Natural killer cell (primary cell): Measurements from ENCODE around the gene CDCP2. TPM values are rescaled to one million over a fixed set of nuclear protein-coding genes. Genes with fewer than 3 reads are reported as not detected.

Experiments
- ATAC-seq, 3 donors: fragments of 150-1000 bp in 2 of 3; fragments of 200-7000 bp in 1 of 3; cut with Tn5 transposase; 1 replicate in 1 of 3; 2 replicates in 2 of 3; pipeline ENCODE4 v1.10.0; 2021; ENCODE audit warnings: mild to moderate bottlenecking in 2 of 3, moderate library complexity in 2 of 3
- DNase-seq, 2 donors: peaks; one replicate each; pipeline versions ENCODE4 v3.0.0 to v3.0.0-alpha.2; 2013 to 2021; ENCODE audit warnings: mixed read lengths in 1 of 2
- H3K27ac ChIP-seq: one replicate; pipeline ENCODE4 v1.5.1; 2013; ENCODE audit warnings: mild to moderate bottlenecking, low read length
- H3K27me3 ChIP-seq: one replicate; pipeline ENCODE4 v1.6.1; 2013; ENCODE audit warnings: low read length; ENCODE audit not compliant: control insufficient read depth, insufficient read depth
- H3K36me3 ChIP-seq: one replicate; pipeline ENCODE4 v1.6.1; 2013; ENCODE audit warnings: low read length; ENCODE audit not compliant: control insufficient read depth, insufficient read depth
- H3K4me1 ChIP-seq: one replicate; pipeline ENCODE4 v1.6.1; 2013; ENCODE audit warnings: low read length; ENCODE audit not compliant: control insufficient read depth, insufficient read depth
- H3K4me3 ChIP-seq: one replicate; pipeline ENCODE4 v1.5.1; 2013; ENCODE audit warnings: low read length
- H3K9me3 ChIP-seq: one replicate; pipeline ENCODE4 v1.6.1; 2013; ENCODE audit warnings: low read length; ENCODE audit not compliant: control insufficient read depth, insufficient read depth
- H3K27ac Mint-ChIP-seq, 2 donors: one replicate each; pipeline ENCODE4 v1.8.0; 2022; ENCODE audit warnings: mild to moderate bottlenecking in 2 of 2, mixed read lengths in 2 of 2, moderate library complexity in 1 of 2
- H3K27me3 Mint-ChIP-seq, 2 donors: one replicate each; pipeline ENCODE4 v1.8.0; 2022; ENCODE audit warnings: low read depth in 2 of 2, mixed read lengths in 2 of 2
- H3K36me3 Mint-ChIP-seq: one replicate; pipeline ENCODE4 v1.8.0; 2022; ENCODE audit warnings: mixed read lengths
- H3K4me1 Mint-ChIP-seq, 2 donors: one replicate each; pipeline ENCODE4 v1.8.0; 2022; ENCODE audit warnings: mixed read lengths in 2 of 2
- H3K4me3 Mint-ChIP-seq: one replicate; pipeline ENCODE4 v1.8.0; 2022; ENCODE audit warnings: mild to moderate bottlenecking, moderate library complexity, mixed read lengths
- H3K9me3 Mint-ChIP-seq, 2 donors: one replicate each; pipeline ENCODE4 v1.8.0; 2022; ENCODE audit warnings: mixed read lengths in 2 of 2
- CTCF ChIP-seq: fragments of 200-600 bp; IDR thresholded peaks from one replicate; pipeline ENCODE4 v1.8.0; 2022; ENCODE audit warnings: antibody characterized with exemption
- WGBS: methylation state at CpG from one replicate; pipeline ENCODE4 v1.1.7; 2013; ENCODE audit warnings: missing lambda C conversion rate; ENCODE audit not compliant: insufficient coverage; 5-methylcytosine and 5-hydroxymethylcytosine counted together
- intact Hi-C: fragments of 100-400 bp; cut with micrococcal nuclease; formaldehyde crosslinking; loops from one replicate; pipeline ENCODE4 v1.14.2; 2022
- total RNA-seq, 4 donors: library from RNA; stranded (reverse); fragments of 120-200 nt in 1 of 4; gene quantifications; one replicate each; pipeline versions ENCODE4 v1.2.3 to v1.2.4, GENCODE V29; 2013 to 2022

Gene CDCP2
- total RNA-seq, 3 donors from 2014 or later (not counting 1 experiment from before 2014, with no cell fraction given), result 0.30 TPM; not detected in 2

- 93% methylated on average over 11 of the region's 11 CpGs for WGBS
- H3K9me3 Mint-ChIP-seq, result no peaks in the 10 kb centered on the region
- no peak overlapping the region for H3K27ac ChIP-seq
- intact Hi-C loops, result no loop called here
- peaks cover 0 to 2% of the 10 kb centered on the region in 2 donors for H3K4me1 Mint-ChIP-seq
- no peak overlapping the region for H3K27ac Mint-ChIP-seq
- H3K4me3 Mint-ChIP-seq, result no peak overlapping the region
- H3K4me3 ChIP-seq, result no peak overlapping the region
- H3K27me3 Mint-ChIP-seq, result no peaks in the 10 kb centered on the region
- H3K4me1 ChIP-seq, result no peaks in the 10 kb centered on the region
- H3K36me3 ChIP-seq, result no peaks in the 10 kb centered on the region
- no peaks in the 10 kb centered on the region for H3K27me3 ChIP-seq
- ATAC-seq, result no peak
- DNase-seq, result no peak
- no peaks in the 10 kb centered on the region for H3K36me3 Mint-ChIP-seq
- no peak for TF ChIP-seq CTCF
- no peaks in the 10 kb centered on the region for H3K9me3 ChIP-seq
These were observed 8.4 kb downstream of the CDCP2 start for GRCh38 chr1:54144366-54144765.

GRCh38 chr1:54142146-54142900 is 10.5 kb downstream of the CDCP2 start:
- no peak for TF ChIP-seq CTCF
- intact Hi-C loops, result no loop called here
- 76% methylated on average over 9 of the region's 9 CpGs for WGBS
- Mint-ChIP-seq H3K9me3 (no peaks in the 10 kb centered on the region), H3K36me3 (no peaks in the 10 kb centered on the region), H3K4me3 (no peak overlapping the region), H3K27ac (no peak overlapping the region), H3K4me1 (no peaks in the 10 kb centered on the region), H3K27me3 (no peaks in the 10 kb centered on the region)
- Histone ChIP-seq H3K4me1 (no peaks in the 10 kb centered on the region), H3K9me3 (no peaks in the 10 kb centered on the region), H3K27ac (no peak overlapping the region), H3K36me3 (no peaks in the 10 kb centered on the region), H3K4me3 (no peak overlapping the region), H3K27me3 (no peaks in the 10 kb centered on the region)
- no peak for DNase-seq
- peak in 1 of 3 donors; percentile 12 for ATAC-seq

- no peak for ATAC-seq
- no peaks in the 10 kb centered on the region for H3K9me3 Mint-ChIP-seq
- Histone ChIP-seq H3K4me3 (no peak overlapping the region), H3K4me1 (no peaks in the 10 kb centered on the region), H3K9me3 (no peaks in the 10 kb centered on the region), H3K27ac (no peak overlapping the region), H3K27me3 (no peaks in the 10 kb centered on the region), H3K36me3 (no peaks in the 10 kb centered on the region)
- H3K36me3 Mint-ChIP-seq, result no peaks in the 10 kb centered on the region
- H3K4me1 Mint-ChIP-seq, result no peaks in the 10 kb centered on the region
- WGBS, result 85% methylated on average over 12 of the region's 12 CpGs
- H3K4me3 Mint-ChIP-seq, result no peak overlapping the region
- H3K27me3 Mint-ChIP-seq, result no peaks in the 10 kb centered on the region
- intact Hi-C loops, result no loop called here
- DNase-seq, result no peak
- TF ChIP-seq CTCF, result no peak
- H3K27ac Mint-ChIP-seq, result no peak overlapping the region
These were observed 13.1 kb downstream of the CDCP2 start for GRCh38 chr1:54139711-54140110.

GRCh38 chr1:54138994-54139393 is 13.8 kb downstream of the CDCP2 start:
- WGBS, result 100% methylated on average over 1 of the region's 1 CpG
- intact Hi-C loops, result no loop called here
- Mint-ChIP-seq H3K4me1 (no peaks in the 10 kb centered on the region), H3K4me3 (no peak overlapping the region), H3K27me3 (no peaks in the 10 kb centered on the region), H3K27ac (no peak overlapping the region), H3K9me3 (no peaks in the 10 kb centered on the region), H3K36me3 (no peaks in the 10 kb centered on the region)
- TF ChIP-seq CTCF, result no peak
- H3K36me3 ChIP-seq, result no peaks in the 10 kb centered on the region
- no peak overlapping the region for H3K4me3 ChIP-seq
- no peak for ATAC-seq
- H3K9me3 ChIP-seq, result no peaks in the 10 kb centered on the region
- no peak for DNase-seq
- no peaks in the 10 kb centered on the region for H3K27me3 ChIP-seq
- H3K4me1 ChIP-seq, result no peaks in the 10 kb centered on the region
- H3K27ac ChIP-seq, result no peak overlapping the region
